ENCODE measurements around the gene SERGEF. TPM values are rescaled to one million over a fixed set of nuclear protein-coding genes. Genes with fewer than 3 reads are reported as not detected.

Gene SERGEF
- total and polyA plus RNA-seq, 2 of the 4 experiments (the other 2 are of a cell fraction), result 12.2 to 18.1 TPM

DNA sequence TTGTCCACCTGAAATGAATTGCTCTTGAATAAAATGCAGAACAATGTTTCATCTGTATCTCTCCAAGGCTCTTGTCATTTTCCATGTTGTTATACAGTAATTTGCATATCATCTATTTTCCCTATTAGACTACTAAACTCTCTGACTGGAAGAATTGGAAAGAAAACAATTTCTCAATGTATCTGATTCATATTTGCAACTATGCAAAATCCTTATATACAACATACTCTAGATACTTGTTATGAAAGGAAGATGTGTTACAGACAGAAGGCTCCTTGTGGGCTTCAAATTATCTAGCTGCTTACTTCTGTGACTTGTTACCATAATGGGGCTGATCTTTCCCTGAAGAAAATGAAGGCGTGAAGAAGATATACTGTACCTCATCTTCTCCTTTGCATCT, 9.6 kb upstream of the SERGEF start:
- no peak overlapping the region for H3K4me3 ChIP-seq (ENCODE audit: insufficient read depth, low read depth, low read length)
- no peak overlapping the region for H3K56ac ChIP-seq (ENCODE audit: extremely low read depth, insufficient read depth, low read length)
- no peak overlapping the region for H4K91ac ChIP-seq (ENCODE audit: insufficient read depth, low read depth, low read length)
- H2AK9ac ChIP-seq (replicated peaks; ENCODE audit: low read depth, low read length, poor library complexity), result no peak overlapping the region
- no CpG with 5 or more reads among the region's 1 CpG for WGBS, 2 experiments (ENCODE audit: extremely low coverage in 2 of 2, insufficient read length in 1 of 2)
- no peak overlapping the region for H2BK20ac ChIP-seq (ENCODE audit: low read depth, low read length)
- H4K5ac ChIP-seq (ENCODE audit: low read depth, low read length), result no peak overlapping the region
- BruUV-seq (replicated peaks), result no TSS peak
- no peak overlapping the region for H2BK15ac ChIP-seq (ENCODE audit: low read depth, low read length)
- H2BK5ac ChIP-seq (ENCODE audit: low read depth, low read length, poor library complexity, severe bottlenecking), result no peak overlapping the region
- no peaks in the 10 kb centered on the region for H3K9me3 ChIP-seq (ENCODE audit: control insufficient read depth, insufficient read depth, low read length)
- H3K27ac ChIP-seq (ENCODE audit: insufficient read depth, low read length), result no peak overlapping the region
- H2AFZ ChIP-seq (replicated peaks; ENCODE audit: low read length, poor library complexity), result no peak overlapping the region
- TF ChIP-seq MAFK (IDR thresholded peaks at IDR 0.05; ENCODE audit: low read depth, low read length) (0 out of 2 replicates have a peak, but pooled peaks have one; percentile 18), RAD21 (IDR thresholded peaks at IDR 0.05; ENCODE audit: low read length) (no peak), CHD1 (IDR thresholded peaks at IDR 0.05; ENCODE audit: low read depth, low read length) (no peak), RCOR1 (IDR thresholded peaks at IDR 0.05; ENCODE audit: insufficient replicate concordance, low read length) (no peak), MAZ (IDR thresholded peaks at IDR 0.05; ENCODE audit: borderline replicate concordance, low read depth, low read length) (no peak), BHLHE40 (IDR thresholded peaks at IDR 0.05; ENCODE audit: low read depth, low read length) (no peak), RFX5 (IDR thresholded peaks at IDR 0.05; ENCODE audit: low read depth, low read length) (no peak)
- H3K4ac ChIP-seq (ENCODE audit: low read depth, low read length), result no peak overlapping the region
- ATAC-seq (ENCODE audit: low read depth), result peak; percentile 53
- H3K79me1 ChIP-seq (ENCODE audit: low read depth in 1 of 2, low read length in 2 of 2), result no peaks in the 10 kb centered on the region
- intact Hi-C loops (cut with micrococcal nuclease) (no loop called here), dilution Hi-C loops (cut with HindIII; ENCODE audit: low sequenced_read_pairs, unreplicated experiment) (no loop called here), in situ Hi-C loops (cut with MboI; ENCODE audit: low sequenced_read_pairs) (no loop called here)
- no peak for DNase-seq
- H3K9me1 ChIP-seq (ENCODE audit: insufficient read depth, low read length), result no peaks in the 10 kb centered on the region
- H4K20me1 ChIP-seq (ENCODE audit: insufficient read depth, low read length), result no peaks in the 10 kb centered on the region
- H3K27me3 ChIP-seq (ENCODE audit: control insufficient read depth, insufficient read depth, low read length), result peaks cover 4% of the 10 kb centered on the region
- no peaks in the 10 kb centered on the region for H3K36me3 ChIP-seq (ENCODE audit: control insufficient read depth, insufficient read depth, low read length)
- H3K9ac ChIP-seq (ENCODE audit: low read depth, low read length), result no peak overlapping the region
- no peak overlapping the region for H2BK120ac ChIP-seq (ENCODE audit: low read depth, low read length)
- no peak overlapping the region for H3K4me2 ChIP-seq (ENCODE audit: low read depth, low read length)
- no peak overlapping the region for H3K14ac ChIP-seq (replicated peaks; ENCODE audit: low read depth, low read length)
- no peak overlapping the region for H3K18ac ChIP-seq (ENCODE audit: low read depth, low read length)
- no peaks in the 10 kb centered on the region for H3K4me1 ChIP-seq (ENCODE audit: control insufficient read depth, insufficient read depth, low read length)
- CTCF ChIA-PET, result no interaction called here
- no peak overlapping the region for H4K8ac ChIP-seq (ENCODE audit: low read depth in 2 of 2, low read length in 2 of 2)
- no peak overlapping the region for H3K23ac ChIP-seq (ENCODE audit: low read depth, low read length)
- no peak overlapping the region for H2AK5ac ChIP-seq (ENCODE audit: low read depth, low read length)
- POLR2A ChIA-PET (ENCODE audit: unreplicated experiment), result no interaction called here

Measured in IMR-90 (cell line).